IPS-18a (cell line): ENCODE data around the gene APOBEC4.

Source experiments
- H3K27ac ChIP-seq: one replicate; pipeline ENCODE4 v1.5.1; 2013; ENCODE audit warnings: low read length
- H3K27me3 ChIP-seq: one replicate; pipeline ENCODE4 v1.6.1; 2013; ENCODE audit warnings: mild to moderate bottlenecking, low read length; ENCODE audit not compliant: control insufficient read depth, insufficient read depth
- H3K36me3 ChIP-seq: one replicate; pipeline ENCODE4 v1.6.1; 2013; ENCODE audit warnings: low read depth, low read length; ENCODE audit not compliant: control insufficient read depth
- H3K4me1 ChIP-seq: one replicate; pipeline ENCODE4 v1.6.1; 2013; ENCODE audit warnings: low read depth, low read length; ENCODE audit not compliant: control insufficient read depth
- H3K4me3 ChIP-seq: one replicate; pipeline ENCODE4 v1.5.1; 2013; ENCODE audit warnings: low read length
- H3K9ac ChIP-seq: one replicate; pipeline ENCODE4 v1.6.1; 2013; ENCODE audit warnings: mild to moderate bottlenecking, low read length, moderate library complexity
- H3K9me3 ChIP-seq: one replicate; pipeline ENCODE4 v1.6.1; 2013; ENCODE audit warnings: low read depth, low read length; ENCODE audit not compliant: control insufficient read depth

Gene APOBEC4

GRCh38 chr1:183652547-183653461 is at the start of gene APOBEC4:
Gene APOBEC4, minus strand, starts transcription at chr1:183653316. Its CDS starts 4,535 bp downstream, at chr1:183648781.
- Histone ChIP-seq H3K27me3 (no peaks in the 10 kb centered on the region), H3K36me3 (no peaks in the 10 kb centered on the region), H3K27ac (no peak within 1 kb of the TSS), H3K4me3 (no peak within 1 kb of the TSS), H3K9me3 (no peaks in the 10 kb centered on the region), H3K9ac (no peak within 1 kb of the TSS), H3K4me1 (no peaks in the 10 kb centered on the region)

- no peaks in the 10 kb centered on the region for H3K9me3 ChIP-seq
- H3K9ac ChIP-seq, result no peak overlapping the region
- no peaks in the 10 kb centered on the region for H3K36me3 ChIP-seq
Measured at GRCh38 chr1:183702813-183703198, 49.7 kb upstream of the APOBEC4 start.

GRCh38 chr1:183702087-183702812 is 49.1 kb upstream of the APOBEC4 start:
- H3K9me3 ChIP-seq, result no peaks in the 10 kb centered on the region
- H3K4me1 ChIP-seq, result no peaks in the 10 kb centered on the region
- H3K4me3 ChIP-seq, result no peak overlapping the region
- H3K36me3 ChIP-seq, result no peaks in the 10 kb centered on the region
- no peaks in the 10 kb centered on the region for H3K27me3 ChIP-seq
- no peak overlapping the region for H3K27ac ChIP-seq
- no peak overlapping the region for H3K9ac ChIP-seq

More at GRCh38 chr1:183702813-183703198, 49.7 kb upstream of the APOBEC4 start:
- Histone ChIP-seq H3K27ac (no peak overlapping the region), H3K4me1 (no peaks in the 10 kb centered on the region), H3K27me3 (no peaks in the 10 kb centered on the region), H3K4me3 (no peak overlapping the region)

DNA sequence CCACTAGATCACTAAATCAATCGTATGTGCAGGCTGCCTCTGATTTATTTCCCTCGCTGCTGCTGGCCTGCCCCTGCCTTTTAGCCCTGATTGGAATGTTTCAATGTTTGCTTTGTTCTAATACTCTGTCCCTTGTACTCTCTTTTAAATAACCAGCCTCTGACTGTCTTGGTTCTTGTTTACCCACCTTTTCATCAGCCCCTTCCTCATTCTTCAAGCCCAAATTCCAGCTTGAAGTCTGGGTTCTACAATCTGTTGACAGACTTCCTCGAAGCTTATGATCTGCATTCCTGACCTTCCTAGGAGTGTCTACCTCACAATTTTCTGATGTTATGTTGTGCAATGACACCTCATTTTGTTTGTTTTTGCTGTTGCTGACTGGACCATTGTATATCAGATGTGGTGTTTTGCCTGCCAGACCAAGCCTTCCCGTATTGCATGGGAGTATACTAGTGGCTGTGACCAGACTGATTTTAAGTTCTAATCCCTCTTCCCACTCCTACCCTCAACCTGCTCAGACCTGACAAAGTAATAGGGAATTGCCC is 46.6 kb upstream of the APOBEC4 start:
- H3K36me3 ChIP-seq, result no peaks in the 10 kb centered on the region
- no peaks in the 10 kb centered on the region for H3K27me3 ChIP-seq
- H3K4me3 ChIP-seq, result no peak overlapping the region
- H3K9ac ChIP-seq, result no peak overlapping the region
- H3K4me1 ChIP-seq, result no peaks in the 10 kb centered on the region
- H3K9me3 ChIP-seq, result no peaks in the 10 kb centered on the region
- no peak overlapping the region for H3K27ac ChIP-seq

DNA sequence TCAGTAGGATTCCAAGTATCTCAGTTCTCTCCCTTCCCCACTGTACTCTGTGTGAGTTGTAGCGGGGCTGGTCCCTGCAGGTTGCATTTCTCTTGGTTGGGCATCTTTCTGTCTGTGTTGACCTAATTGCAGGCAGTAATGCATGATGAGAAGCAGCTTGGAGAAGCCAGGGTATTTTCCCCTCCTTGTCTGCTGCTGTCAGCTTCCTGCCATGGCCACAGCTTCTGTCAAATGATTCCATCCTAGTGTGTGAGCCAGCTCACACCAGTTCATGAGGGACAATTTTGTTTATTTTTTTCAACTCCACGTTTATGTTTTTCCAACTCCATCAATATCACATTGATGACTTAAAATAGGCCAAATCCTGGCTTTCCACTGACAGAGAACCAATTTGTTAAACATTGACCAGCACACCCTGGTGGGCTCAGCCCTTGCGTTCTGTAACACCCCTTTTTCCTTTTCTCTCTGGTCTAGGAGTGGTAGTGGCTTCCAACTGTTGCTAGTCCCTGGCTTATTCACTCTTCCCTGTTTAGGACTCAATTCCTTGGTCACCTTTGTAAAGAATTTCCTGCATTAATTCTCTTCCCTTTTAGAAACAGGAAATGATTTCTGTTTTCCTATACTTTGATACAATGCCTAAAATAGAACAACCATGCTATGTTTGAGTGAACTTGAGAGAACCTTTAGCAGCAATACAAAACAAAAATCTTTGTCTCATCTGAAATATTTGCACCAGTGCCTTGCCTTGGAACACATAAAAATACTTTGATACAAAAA is 44.9 kb upstream of the APOBEC4 start:
- no peak overlapping the region for H3K9ac ChIP-seq
- H3K27me3 ChIP-seq, result no peaks in the 10 kb centered on the region
- H3K9me3 ChIP-seq, result no peaks in the 10 kb centered on the region
- H3K36me3 ChIP-seq, result no peaks in the 10 kb centered on the region
- no peaks in the 10 kb centered on the region for H3K4me1 ChIP-seq
- H3K27ac ChIP-seq, result no peak overlapping the region
- no peak overlapping the region for H3K4me3 ChIP-seq

- Histone ChIP-seq H3K9me3 (no peaks in the 10 kb centered on the region), H3K4me3 (no peak overlapping the region), H3K27me3 (no peaks in the 10 kb centered on the region), H3K27ac (no peak overlapping the region), H3K9ac (no peak overlapping the region), H3K36me3 (no peaks in the 10 kb centered on the region), H3K4me1 (no peaks in the 10 kb centered on the region)
Measured at GRCh38 chr1:183696981-183697380, 43.9 kb upstream of the APOBEC4 start.

DNA sequence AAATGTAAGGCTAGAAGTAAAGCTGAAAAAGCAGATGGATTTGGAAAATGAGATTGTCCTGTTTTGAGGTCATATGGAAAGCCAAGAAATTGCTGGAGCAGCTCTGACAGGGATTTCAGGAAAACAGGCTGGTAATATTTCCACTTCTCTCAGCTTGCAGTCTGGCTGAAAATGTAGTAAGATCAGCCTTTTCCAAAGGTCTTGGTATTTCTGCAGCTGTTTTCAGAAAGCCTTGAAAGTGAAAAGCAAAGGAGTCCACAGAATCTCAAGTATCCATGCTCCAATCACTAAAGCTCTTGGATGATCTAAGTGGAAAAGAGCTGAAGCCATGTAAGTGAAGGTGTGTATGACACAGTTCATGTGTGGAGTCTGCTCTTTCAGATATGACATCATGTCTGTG is 41.6 kb upstream of the APOBEC4 start:
- Histone ChIP-seq H3K27ac (no peak overlapping the region), H3K9ac (no peak overlapping the region), H3K4me3 (no peak overlapping the region), H3K27me3 (no peaks in the 10 kb centered on the region), H3K36me3 (no peaks in the 10 kb centered on the region), H3K4me1 (no peaks in the 10 kb centered on the region), H3K9me3 (no peaks in the 10 kb centered on the region)

DNA sequence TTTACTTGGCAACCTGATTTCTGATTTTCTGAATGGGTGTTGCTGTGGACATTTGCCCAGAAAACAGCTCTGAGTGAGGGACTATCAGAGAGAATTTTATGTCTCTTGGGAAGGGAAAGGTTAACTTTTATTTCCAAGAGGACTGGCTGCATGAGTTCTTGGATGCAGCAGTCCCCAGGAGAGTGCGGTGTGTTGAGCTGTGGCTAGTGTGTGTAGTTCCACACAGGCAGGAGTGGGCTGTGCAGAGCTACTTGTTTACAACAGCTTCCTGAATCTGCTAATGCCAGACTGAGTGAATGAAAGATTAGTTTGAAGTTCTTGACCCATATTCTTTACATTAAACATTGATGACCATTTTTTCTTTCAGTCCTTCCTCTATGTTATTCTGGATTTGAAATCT is 41.0 kb upstream of the APOBEC4 start:
- no peaks in the 10 kb centered on the region for H3K27me3 ChIP-seq
- H3K9ac ChIP-seq, result no peak overlapping the region
- H3K9me3 ChIP-seq, result no peaks in the 10 kb centered on the region
- H3K4me1 ChIP-seq, result no peaks in the 10 kb centered on the region
- no peak overlapping the region for H3K4me3 ChIP-seq
- H3K27ac ChIP-seq, result no peak overlapping the region
- no peaks in the 10 kb centered on the region for H3K36me3 ChIP-seq

DNA sequence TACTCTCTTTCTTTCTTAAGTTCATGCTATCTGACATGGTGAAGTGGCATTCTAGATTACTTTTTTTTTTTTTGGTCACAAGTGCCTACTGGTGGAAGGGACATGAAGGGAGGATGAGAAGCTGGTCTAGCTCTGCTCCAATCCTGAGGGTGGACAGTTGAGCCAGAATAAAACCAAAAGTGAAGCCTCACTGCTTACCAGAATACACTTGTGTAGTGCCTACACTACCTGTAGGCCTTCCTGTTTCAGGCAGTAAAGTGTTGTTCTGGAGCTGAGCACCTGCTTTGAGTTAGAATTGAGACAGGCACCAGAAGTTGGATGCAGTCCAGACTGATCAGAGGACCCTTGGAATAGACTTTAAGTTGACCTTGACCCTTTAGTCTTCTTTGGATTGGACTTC is 40.4 kb upstream of the APOBEC4 start:
- Histone ChIP-seq H3K9ac (no peak overlapping the region), H3K27me3 (no peaks in the 10 kb centered on the region), H3K4me1 (no peaks in the 10 kb centered on the region), H3K36me3 (no peaks in the 10 kb centered on the region), H3K9me3 (no peaks in the 10 kb centered on the region), H3K27ac (no peak overlapping the region), H3K4me3 (no peak overlapping the region)

DNA sequence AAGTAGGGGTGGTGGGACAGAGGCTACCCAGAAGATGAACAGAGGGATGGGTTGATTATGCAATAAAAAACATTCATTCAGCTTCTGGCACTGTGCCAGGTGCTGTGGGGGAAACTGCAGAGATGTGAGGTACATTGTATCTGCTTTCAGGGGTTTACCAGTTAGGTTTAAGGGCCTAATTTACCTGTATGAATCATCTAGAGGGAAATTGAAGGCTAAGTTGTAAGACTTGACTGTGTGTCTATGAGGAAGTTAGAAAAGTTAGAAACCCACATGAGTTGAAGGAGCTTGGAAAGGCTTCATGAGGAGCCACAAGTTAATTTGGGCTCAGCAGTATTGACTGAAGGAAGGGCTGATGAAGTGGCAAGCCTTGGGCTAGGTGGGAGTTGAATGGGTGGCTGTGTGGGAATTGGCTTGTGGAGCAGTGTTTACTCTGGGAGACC is 36.7 kb upstream of the APOBEC4 start:
- H3K27me3 ChIP-seq, result no peaks in the 10 kb centered on the region
- no peak overlapping the region for H3K27ac ChIP-seq
- H3K9ac ChIP-seq, result no peak overlapping the region
- H3K4me1 ChIP-seq, result no peaks in the 10 kb centered on the region
- no peaks in the 10 kb centered on the region for H3K36me3 ChIP-seq
- H3K9me3 ChIP-seq, result no peaks in the 10 kb centered on the region
- no peak overlapping the region for H3K4me3 ChIP-seq
